Hematopoietic multipotent progenitor cell treated with erythropoietin and hydrocortisone succinate and interleukin-3 and kit ligand, for 4 days (in vitro differentiated cells): ENCODE measurements around the gene DOK7.
A peak's percentile ranks its signal among the peaks of the same experiment; 100 is the strongest.

Source experiments
- DNase-seq: peaks from one replicate; pipeline ENCODE4 v3.0.0-alpha.2; 2015

Gene DOK7

GRCh38 chr4:3492741-3493719 is 29.9 kb downstream of the DOK7 start:
- DNase-seq, result no peak

- DNase-seq, result peak; percentile 43
Measured at GRCh38 chr4:3493720-3494461, 30.8 kb downstream of the DOK7 start.

DNA sequence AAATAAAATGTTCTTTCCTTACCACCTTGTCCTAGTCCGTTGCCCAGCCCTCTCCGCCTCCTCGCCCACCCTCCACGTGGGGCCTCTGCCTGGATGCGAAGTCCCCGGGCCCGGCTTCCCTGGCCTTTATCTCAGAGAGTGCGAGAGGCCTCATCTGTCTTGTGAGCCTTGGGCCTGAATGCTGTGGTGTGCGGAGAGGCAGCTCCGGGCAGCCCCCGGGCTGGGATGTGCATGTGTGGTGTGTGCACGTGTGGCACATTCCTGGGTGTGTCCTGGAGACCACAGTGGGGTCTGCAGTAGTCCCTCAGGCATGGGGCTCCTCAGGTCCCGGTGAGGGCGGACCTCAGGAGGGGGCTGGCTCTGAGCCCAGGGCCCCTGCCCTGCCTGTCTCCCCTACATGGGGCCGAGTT is 31.4 kb downstream of the DOK7 start:
- DNase-seq, result no peak

DNA sequence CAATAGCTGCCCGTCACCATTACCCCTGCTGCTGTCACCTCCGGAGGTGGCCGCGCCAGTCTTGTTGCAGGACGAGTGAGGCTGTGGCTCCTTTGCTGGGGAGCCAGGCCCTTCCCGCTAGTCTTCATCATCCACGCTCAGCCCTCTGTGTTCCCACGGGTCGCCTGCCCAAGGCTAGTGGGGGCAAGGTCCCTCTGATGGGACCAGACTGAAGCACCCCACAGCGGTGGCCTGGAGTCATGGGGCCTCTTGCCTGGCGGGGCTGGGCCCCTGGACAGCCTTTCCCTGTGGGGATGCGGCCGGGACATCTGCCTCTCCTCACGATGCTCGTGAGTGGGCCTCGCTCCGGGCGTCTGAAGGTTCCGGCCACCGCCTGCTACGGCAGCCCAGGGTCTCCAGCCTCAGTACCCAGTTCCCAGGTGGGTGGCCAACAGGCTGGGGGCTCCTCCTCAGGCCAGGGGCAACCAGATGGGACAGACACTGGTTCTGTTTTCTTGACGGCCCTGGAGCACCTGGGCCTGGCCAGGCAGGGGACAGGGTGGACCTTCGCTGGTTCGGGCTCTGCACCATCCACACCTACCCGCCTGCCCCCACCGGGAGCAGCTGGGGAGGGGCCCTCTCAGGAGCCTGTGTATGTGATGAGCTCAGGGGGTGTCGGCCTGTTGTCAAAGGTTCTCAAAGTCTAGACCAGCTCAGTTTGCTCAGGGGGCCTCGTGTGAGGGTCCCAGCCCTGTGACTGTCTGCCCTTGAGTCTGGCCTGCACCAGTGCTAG is 32.3 kb downstream of the DOK7 start:
- DNase-seq, result no peak

GRCh38 chr4:3496021-3496420 is 32.9 kb downstream of the DOK7 start:
- DNase-seq, result no peak

DNA sequence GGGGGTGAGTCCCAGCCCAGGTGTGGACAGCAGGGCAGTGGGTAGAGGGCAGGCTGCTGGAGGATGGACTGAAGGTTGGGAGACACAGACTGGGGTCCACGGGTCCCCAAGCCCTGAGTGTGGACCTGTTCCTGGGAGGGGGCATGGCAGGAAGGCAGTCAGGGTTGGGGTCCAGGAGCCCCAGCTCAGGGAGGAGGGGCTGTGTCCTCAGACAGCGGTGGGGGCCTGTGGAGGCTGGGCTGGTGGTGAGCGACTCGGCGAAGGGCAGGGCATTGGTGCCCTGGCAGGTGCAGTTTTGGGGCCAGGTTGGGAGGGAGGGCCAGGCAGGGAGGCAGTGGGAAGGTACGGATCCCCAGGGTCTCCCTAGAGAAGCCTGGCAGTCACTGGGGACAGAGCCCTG is 34.0 kb downstream of the DOK7 start:
- no peak for DNase-seq

GRCh38 chr4:3497523-3498389 is 34.6 kb downstream of the DOK7 start:
- DNase-seq, result no peak

GRCh38 chr4:3498407-3498806 is 35.3 kb downstream of the DOK7 start:
- no peak for DNase-seq

GRCh38 chr4:3498901-3499510 is 35.9 kb downstream of the DOK7 start:
- no peak for DNase-seq

- no peak for DNase-seq
Measured at GRCh38 chr4:3499710-3500109, 36.6 kb downstream of the DOK7 start.

- no peak for DNase-seq
Measured at GRCh38 chr4:3500111-3500510, 37.0 kb downstream of the DOK7 start.

GRCh38 chr4:3500634-3501101 is 37.6 kb downstream of the DOK7 start:
- no peak for DNase-seq

- DNase-seq, result no peak
Measured at GRCh38 chr4:3501126-3501824, 38.2 kb downstream of the DOK7 start.

GRCh38 chr4:3501825-3502425 is 38.8 kb downstream of the DOK7 start:
- DNase-seq, result no peak

DNA sequence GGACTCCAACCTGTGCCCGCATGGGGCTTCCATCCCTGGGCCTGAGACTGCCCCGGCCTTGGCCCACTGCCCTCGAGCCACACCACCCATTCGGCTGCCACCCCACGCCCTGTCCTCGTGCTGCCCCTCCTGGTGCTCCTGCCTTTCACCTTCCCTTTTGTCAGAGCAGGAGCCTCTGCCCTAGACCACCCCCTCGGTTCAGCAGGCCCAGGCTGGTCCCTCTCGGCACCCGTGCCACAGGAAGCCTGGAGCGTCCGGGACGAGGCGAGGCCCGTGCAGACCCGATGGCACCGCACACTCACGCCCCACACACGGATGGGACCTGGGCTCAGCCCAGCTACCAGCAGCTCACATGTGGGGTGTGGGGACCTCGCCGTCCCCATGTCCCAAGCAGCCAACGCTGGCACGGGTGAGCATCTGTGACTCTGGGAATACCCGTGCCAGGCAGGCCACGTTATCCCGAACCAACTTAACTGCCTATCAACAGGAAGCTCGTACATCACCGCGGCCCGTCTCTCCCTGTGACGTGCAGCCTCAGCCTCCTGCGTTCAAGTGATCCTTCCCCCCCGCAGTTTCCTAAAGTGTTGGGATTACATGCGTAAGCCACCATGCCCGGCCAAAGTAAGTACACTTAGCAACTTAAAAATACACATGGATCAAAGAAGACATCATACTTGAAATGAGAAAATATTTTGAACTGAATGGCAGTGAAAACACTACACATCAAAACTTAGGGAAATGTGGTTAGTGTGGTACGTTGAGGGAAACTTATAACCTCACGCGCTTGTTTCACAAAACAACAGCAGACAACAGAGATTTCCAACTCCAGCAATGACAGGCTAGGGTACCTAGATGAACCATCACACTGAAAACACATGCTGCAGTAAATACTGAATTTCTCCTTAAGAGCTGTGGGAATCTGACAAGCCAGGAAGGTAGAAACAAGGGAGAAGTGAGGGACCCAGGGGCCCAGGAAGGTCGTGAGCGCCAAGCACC is 40.1 kb downstream of the DOK7 start:
- no peak for DNase-seq

DNA sequence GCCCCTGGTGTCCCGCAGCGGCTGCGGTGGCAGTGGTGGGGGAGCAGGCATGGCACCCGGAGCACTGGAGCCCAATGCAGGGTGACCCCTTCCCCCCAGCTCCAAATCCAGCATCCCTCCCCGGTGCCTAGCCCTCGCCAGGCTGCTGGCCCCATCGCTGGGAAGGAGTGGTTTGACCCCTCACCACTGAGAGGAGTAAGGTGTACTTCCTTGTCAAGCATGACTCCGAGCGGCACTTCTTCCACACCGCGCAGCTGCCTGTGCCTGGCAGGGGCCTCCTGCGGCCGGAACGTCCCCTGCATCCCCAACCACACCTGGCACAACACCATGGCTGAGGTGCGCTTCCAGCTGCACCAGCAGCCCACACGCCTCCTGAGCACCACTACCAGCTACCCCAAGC is 42.1 kb downstream of the DOK7 start:
- no peak for DNase-seq

DNA sequence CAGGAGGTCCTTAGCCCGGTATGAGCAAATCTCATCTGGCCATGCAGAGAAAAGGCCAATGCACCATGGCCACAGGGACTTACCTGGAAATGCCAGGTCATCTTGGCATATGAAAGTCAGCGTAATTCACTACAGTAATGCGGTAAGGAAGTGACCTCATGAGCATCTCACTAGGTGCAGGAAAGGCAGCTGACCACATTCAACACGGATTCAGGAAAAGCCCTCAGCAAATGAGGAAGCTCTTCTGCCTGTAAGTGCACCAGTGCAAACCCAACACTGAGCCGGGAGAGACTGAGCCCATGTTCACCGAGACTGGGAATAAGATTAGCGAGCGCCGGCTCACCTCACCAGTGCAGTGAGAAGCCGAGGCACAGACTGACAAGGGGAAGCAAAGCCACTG is 45.4 kb downstream of the DOK7 start:
- DNase-seq, result peak; percentile 31

- no peak for DNase-seq
Measured at GRCh38 chr4:3510481-3510880, 47.4 kb downstream of the DOK7 start.

GRCh38 chr4:3511187-3511586 is 48.1 kb downstream of the DOK7 start:
- no peak for DNase-seq
